NCI-H748 treated with DMSO at 0.1 percent for 48 hours (cell line): Measurements from ENCODE around the gene PARVG.

Experiments
- DNase-seq: peaks from one replicate; lab custom pipeline; 2025; lab: John Stamatoyannopoulos, UW

PARVG gene

DNA sequence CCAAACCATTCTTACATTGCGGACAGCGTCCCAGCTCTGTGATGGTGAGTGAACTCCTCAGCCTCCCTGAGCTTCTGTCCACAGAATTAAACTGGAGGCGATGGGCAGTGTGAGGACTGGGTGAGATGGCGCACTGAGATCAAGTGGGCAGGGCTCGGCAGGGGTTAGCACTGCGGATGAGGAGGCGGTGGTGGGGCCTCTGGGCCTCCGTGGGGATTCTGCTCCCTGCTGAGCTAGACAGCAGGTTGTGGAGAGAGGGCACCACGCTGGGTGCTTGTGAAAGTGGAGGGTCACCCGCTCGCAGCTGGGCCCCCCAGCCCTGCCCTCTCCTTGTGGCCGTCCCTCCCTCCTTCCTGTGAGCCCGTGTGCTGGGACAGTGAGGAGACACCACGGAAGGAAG lies 25.6 kb upstream of the PARVG start:
- no peak for DNase-seq

GRCh38 chr22:44157916-44158618 lies 22.7 kb upstream of the PARVG start:
- no peak for DNase-seq

GRCh38 chr22:44158816-44159215 lies 21.9 kb upstream of the PARVG start:
- no peak for DNase-seq

DNA sequence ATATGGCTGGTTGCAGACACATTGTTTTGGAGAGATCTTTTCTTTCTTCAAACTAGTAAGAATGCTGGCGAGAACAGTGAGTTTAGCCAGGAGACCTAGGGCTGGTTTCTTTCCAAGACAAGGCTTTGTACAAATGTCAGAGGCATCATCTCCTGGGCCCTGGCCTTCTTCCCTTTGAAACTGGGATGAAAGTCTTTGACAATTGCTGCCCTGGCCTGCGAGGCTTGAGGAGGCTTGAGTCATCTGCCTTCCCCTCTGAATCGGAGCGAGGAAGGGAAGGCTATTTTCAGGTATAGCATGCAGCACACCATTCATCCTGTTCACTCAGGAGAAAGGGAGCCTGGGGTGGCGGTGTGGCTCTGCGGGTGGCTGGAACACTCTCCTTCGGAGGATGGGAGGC lies 21.5 kb upstream of the PARVG start:
- DNase-seq, result no peak

DNA sequence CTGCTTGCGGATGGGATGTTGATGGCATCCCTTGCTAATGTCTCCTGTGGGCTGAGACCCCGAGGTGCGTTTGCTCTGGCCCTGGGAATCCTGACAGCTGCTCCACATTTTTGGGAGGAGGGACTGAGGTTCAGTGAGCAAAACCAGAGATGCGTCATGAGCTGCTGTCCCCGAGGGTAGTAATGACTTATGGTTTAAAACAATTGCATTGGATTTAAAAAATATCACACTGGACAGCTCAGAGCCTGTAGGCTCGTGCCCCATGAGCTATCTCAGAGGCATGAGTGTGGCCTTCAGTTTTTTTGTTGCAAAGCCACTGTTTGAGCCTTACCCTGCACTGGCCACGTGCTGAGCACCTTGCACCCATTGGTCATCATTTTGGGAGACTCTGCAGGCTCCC lies 20.9 kb upstream of the PARVG start:
- DNase-seq, result no peak

GRCh38 chr22:44160421-44160820 lies 20.3 kb upstream of the PARVG start:
- DNase-seq, result no peak

GRCh38 chr22:44161673-44162072 lies 19.1 kb upstream of the PARVG start:
- DNase-seq, result no peak

DNA sequence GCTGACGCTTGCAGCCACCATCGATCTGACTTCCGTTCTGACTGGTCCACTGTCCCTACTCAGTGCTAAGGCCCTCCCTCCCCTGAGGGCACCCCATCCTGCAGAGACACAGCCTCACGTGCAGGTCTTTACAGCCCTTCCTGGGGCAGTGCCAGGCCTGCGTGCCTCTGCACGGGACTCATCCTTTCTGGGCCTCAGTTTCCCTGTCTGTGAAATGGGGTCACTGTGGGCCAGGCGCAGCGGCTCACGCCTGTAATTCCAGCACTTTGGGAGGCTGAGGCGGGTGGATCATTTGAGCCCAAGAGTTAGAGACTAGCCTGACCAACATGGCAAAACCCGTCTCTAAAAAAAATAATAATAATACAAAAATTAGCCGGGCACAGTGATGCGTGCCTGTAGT lies 17.8 kb upstream of the PARVG start:
- DNase-seq, result no peak

GRCh38 chr22:44163536-44163935 lies 17.2 kb upstream of the PARVG start:
- no peak for DNase-seq

GRCh38 chr22:44164031-44164430 lies 16.7 kb upstream of the PARVG start:
- DNase-seq, result no peak

DNA sequence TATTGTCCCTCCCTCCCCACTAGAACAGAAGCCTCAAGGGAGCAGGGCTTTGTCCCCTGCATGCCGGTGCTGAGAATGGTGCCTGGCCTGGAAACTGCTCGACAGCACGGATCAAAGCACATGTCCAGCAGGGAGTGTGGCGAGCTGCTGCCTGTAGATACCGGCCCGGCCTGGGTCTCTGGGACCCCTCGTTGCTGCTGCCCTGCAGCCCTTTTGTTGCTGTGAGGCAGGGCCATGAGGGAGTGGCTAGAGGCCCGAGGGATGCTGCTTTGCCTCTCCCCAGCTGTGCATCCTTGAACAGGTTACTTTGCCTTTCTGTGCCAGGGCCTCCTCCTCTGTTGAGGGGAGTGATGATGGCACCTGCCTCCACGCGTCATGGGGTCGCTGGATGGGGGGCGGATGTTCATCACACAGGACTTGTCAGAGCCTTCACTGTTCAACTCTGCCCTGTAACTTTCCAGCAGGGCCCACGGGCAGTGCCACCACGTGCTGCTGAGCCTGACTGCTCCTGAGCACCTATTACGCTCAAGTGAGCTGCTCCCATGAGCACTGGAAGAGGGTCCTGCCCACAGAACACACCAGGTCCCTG lies 15.3 kb upstream of the PARVG start:
- DNase-seq, result no peak

- no peak for DNase-seq
Measured at GRCh38 chr22:44166498-44167276, 14.0 kb upstream of the PARVG start.

DNA sequence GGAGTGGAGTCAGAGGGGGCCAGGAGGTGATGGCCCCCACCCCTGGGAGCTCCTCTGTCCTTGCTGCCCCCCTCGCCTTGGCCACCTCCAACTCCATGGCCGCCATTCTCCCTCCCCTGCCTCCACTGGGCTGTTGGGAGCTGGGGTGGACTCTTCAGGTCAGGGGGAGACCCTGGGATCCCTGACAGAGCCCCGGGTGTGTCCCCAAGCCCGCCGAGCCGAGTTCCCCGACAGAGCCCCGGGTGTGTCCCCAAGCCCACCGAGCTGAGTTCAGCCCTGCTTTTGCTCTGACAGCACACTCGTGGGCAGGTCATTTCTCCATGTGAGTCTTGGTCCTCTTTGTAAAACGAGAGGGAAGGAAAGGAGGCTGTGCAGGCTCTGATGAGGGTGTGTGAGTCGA lies 13.2 kb upstream of the PARVG start:
- DNase-seq, result no peak

- no peak for DNase-seq
Measured at GRCh38 chr22:44168206-44168605, 12.5 kb upstream of the PARVG start.

DNA sequence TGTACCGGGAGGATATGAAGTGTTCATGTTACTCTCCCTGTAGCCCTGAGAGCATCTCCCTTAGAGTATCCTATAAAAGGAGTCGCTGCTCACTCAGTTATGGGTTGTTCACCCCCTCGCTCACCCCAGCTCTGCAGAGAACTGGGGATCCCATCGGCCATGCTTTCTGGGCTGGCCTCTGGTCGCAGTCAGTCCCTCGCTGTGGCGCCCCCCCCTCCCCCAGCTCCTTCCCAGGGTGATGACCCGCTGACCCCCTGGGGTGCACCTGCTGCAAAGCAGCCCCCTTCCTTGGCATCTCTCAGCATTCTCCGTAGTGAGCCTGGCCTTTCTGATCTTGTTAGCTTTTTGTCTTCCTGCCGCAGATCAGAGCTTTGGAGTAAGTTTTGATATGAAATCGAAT lies 10.3 kb upstream of the PARVG start:
- no peak for DNase-seq

DNA sequence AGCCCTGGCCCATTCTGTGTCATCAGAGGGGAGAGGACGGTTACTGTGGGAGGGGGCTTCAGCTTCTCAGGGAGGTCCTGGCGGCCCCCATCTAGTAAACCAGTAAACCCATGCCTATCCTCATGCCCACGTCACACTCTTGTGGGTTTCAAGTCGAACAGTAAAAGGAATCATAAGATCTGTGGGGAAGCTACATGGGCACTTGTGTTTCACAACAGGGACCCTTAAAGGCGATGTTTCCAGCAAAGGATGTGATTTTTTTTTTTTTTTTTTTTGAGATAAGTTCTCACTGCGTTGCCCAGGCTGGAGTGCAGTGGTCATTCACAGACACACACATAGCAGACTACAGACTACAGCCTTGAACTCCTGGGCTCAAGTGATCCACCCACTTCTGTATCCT lies 9.2 kb upstream of the PARVG start:
- DNase-seq, result no peak

GRCh38 chr22:44172370-44173108 lies 8.2 kb upstream of the PARVG start:
- peak; percentile 80 for DNase-seq

DNA sequence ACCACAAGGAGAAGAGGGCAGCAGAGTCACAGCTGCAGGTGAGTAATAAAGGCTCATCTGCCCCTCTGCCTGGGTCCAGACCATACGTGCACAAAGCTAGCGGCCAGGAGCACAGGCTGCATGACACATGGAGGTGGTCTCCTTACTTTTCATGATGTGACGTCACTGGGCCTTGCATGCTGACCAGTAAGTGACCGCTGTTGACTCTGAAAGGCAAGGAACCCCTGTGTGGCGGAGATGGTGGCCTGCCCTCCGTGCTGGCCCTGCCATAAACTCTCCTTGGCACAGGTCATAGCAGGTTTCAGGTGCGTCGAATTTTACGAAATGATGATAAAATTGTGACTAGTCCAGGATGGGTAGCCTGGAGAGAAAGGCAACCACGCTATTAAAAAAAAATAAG lies 7.6 kb upstream of the PARVG start:
- no peak for DNase-seq

- DNase-seq, result no peak
Measured at GRCh38 chr22:44175676-44176075, 5.0 kb upstream of the PARVG start.

GRCh38 chr22:44179196-44179988 lies 1.3 kb upstream of the PARVG start:
- no peak for DNase-seq

DNA sequence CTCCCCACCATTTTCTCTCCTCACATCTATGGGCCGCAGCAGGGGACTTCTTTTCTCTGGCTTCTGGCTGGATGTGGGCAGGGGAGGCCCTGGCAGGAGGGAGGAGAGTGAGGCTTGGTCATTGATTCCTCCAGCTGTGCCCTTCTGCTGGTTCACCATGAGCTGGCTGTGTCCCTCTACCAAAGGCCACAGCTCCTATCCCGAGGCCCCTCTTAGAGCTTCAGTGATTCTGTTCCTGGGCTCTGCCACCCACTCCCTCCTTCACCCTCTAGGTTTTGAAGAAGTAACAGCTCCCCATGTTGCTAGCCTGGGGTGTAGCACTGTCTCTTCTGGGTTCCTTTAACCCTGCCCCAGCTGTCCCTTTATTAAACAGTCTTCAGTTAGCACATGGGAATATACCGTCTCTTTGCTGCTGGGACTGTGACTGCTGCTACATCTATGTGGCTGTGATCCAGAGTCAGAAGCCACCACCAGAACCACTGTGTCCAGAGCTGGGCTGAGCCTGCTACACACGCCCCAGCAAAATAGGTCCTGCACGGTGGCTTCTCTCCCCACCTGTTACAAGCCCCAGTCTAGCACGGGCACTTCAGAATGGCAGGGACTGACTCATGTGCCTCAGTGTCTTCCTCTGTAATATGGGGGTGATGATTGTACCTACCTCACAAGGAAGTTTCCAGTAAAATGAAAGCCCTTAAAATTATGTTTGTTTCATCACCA lies 578 bp upstream of the PARVG start:
- no peak for DNase-seq
